AG04450 (cell line): ENCODE results near the gene GARIN5A. TPM values are rescaled to one million over a fixed set of nuclear protein-coding genes. Genes with fewer than 3 reads are reported as not detected.

Source experiments
- CTCF ChIA-PET: fragments of 300-600, 350-600 bp; formaldehyde crosslinking; extraction: SDS; loops from one replicate; lab custom pipeline; 2022; ENCODE audit warnings: antibody characterized with exemption, inconsistent platforms; lab: Charles Lee
- POLR2A ChIA-PET: fragments of 350-600 bp; formaldehyde crosslinking; extraction: SDS; loops from one replicate; lab custom pipeline; 2021; ENCODE audit warnings: antibody characterized with exemption, inconsistent platforms; lab: Yijun Ruan, JAX
- DNase-seq: peaks from one replicate; pipeline ENCODE4 v3.0.0-alpha.2; 2011; ENCODE audit warnings: low read depth, low spot score
- H3K27ac ChIP-seq: one replicate; pipeline ENCODE4 v1.5.1; 2012; ENCODE audit warnings: low read depth, low read length, control low read depth
- H3K27me3 ChIP-seq: one replicate; pipeline ENCODE4 v1.6.0; 2012; ENCODE audit warnings: low read length; ENCODE audit not compliant: control insufficient read depth, insufficient read depth
- H3K4me3 ChIP-seq: 2 replicates; pipeline ENCODE4 v1.5.1; 2011; ENCODE audit warnings: mild to moderate bottlenecking, low read depth, low read length, control low read depth
- H3K9me3 ChIP-seq: 2 replicates; pipeline ENCODE4 v1.5.1; 2012; ENCODE audit warnings: low read length; ENCODE audit not compliant: control insufficient read depth, insufficient read depth
- polyA plus RNA-seq: library from polyadenylated mRNA; depleted of rRNA; stranded (reverse); fragments of >200 nt; gene quantifications from 2 replicates; pipeline ENCODE4 v1.2.3, GENCODE V29; 2011
- TF ChIP-seq, protein P1 (sequence below): IDR thresholded peaks from 2 replicates; pipeline ENCODE4 v1.5.1; 2011; ENCODE audit warnings: low read depth, low read length, control low read depth, inconsistent platforms

GARIN5A gene
- polyA plus RNA-seq, 1 experiment, result 0.32 TPM

DNA sequence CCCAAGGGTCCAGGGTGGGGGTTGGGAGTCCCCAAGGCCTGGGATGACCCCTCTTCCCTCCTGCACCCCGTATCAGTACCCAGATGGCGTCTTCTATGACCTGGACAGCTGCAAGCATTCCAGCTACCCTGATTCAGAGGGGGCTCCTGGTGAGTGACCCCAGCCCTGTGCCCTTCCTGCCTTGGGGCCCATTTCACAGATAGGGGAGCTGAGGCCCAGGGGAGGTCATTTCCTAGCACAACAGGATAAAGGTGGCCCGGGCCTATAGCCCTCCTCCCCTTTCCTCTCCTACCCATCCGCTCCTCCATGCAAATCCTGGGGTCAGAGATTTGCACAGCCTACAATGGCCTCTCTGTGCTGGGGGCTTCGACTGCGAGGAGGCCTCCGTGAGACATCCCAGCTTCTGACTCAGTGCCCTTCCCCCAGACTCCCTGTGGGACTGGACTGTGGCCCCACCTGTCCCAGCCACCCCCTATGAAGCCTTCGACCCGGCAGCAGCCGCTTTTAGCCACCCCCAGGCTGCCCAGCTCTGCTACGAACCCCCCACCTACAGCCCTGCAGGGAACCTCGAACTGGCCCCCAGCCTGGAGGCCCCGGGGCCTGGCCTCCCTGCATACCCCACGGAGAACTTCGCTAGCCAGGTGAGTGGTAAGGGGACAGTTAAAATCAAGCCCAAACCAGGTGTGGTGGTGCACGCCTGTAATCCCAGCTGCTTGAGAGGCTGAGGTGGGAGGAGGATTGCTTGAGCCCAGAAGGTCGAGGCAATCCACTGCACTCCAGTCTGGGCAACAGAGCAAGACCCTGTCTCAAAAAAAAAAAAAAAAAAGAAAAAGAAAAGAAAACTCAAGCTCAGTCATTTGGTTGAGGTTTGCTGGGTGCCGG is 54.0 kb downstream of the GARIN5A start:
- ChIA-PET POLR2A (interaction anchor here (0.6 kb wide), 1 partner anchor 28 kb away, joined by 3 read pairs; no protein-coding TSS in a partner anchor), CTCF (no interaction called here)
- no peak overlapping the region for H3K4me3 ChIP-seq
- peaks cover 3% of the 10 kb centered on the region; the same call in 1 of the 2 replicates for H3K9me3 ChIP-seq
- TF ChIP-seq, protein P1, sequence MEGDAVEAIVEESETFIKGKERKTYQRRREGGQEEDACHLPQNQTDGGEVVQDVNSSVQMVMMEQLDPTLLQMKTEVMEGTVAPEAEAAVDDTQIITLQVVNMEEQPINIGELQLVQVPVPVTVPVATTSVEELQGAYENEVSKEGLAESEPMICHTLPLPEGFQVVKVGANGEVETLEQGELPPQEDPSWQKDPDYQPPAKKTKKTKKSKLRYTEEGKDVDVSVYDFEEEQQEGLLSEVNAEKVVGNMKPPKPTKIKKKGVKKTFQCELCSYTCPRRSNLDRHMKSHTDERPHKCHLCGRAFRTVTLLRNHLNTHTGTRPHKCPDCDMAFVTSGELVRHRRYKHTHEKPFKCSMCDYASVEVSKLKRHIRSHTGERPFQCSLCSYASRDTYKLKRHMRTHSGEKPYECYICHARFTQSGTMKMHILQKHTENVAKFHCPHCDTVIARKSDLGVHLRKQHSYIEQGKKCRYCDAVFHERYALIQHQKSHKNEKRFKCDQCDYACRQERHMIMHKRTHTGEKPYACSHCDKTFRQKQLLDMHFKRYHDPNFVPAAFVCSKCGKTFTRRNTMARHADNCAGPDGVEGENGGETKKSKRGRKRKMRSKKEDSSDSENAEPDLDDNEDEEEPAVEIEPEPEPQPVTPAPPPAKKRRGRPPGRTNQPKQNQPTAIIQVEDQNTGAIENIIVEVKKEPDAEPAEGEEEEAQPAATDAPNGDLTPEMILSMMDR, result no peak
- H3K27ac ChIP-seq, result no peak overlapping the region
- no peak for DNase-seq
- H3K27me3 ChIP-seq, result peaks cover 21% of the 10 kb centered on the region

DNA sequence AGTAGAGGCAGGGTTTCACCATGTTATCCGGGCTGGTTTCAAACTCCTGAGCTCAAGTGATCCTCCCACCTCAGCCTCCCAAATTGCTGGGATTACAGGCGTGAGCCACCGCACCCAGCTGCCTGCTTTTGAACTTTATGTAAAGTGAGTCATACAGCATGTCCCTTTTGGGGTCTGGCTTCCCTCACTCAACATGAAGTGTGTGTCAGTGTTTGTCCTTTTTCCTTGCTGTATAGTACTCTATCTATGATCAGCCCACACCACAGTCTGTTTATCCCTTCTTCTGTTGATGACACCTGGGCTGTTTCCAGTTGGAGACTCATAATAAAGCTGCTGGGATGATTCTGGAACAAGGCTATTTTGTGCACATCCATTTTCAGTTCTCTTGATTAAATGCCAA is 55.8 kb downstream of the GARIN5A start:
- Histone ChIP-seq H3K4me3 (no peak overlapping the region), H3K27me3 (peaks cover 18% of the 10 kb centered on the region), H3K27ac (no peak overlapping the region), H3K9me3 (peaks cover 3% of the 10 kb centered on the region; the same call in 1 of the 2 replicates)
- TF ChIP-seq, protein P1, result no peak
- ChIA-PET CTCF (no interaction called here), POLR2A (no interaction called here)
- DNase-seq, result no peak

DNA sequence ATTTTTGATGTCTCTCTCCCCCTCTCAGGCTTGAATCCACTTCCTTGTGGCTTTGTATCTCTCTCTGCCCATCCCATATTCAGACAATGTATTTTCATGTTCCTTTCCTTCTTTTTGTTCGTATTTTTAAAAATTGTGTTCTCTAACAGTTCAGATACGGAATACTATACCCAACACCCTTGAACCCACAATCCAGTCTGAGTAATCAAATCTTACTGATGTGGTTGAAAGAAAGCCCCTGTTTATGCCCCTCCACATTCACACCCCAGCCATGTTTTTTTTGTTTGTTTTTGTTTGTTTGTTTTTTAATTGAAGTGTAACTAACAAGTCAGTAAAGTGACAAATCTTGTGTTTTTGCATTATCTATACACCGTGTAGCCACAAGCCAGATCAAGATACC is 56.5 kb downstream of the GARIN5A start:
- CTCF ChIA-PET, result interaction anchor here (0.8 kb wide), 1 partner anchor 51 kb away, joined by 3 read pairs; no protein-coding TSS in a partner anchor
- H3K27me3 ChIP-seq, result peaks cover 18% of the 10 kb centered on the region

DNA sequence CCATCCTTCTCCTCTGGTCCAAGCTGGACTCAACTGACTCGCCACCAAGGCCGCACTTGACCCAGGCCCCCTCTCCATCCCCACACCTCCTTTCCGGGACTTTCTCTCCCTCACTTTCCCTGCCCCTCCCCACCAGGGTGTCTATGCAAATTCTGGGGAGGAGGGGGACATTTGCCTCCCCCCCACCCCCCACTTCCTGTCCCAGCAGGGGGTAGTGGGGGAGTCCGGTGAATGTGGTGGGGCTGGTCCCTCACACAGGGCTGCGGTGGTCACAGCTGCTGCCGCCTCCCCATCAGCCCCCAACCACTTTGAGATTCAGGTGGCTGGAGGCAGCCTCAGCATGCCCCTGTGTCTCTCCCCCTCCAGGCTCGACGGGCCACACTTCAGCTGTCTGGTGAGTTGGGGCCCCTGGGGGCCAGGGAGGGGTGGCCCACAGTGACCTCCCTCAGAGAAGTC is 57.0 kb downstream of the GARIN5A start:
- POLR2A ChIA-PET, result no interaction called here
- Histone ChIP-seq H3K9me3 (peaks cover 3% of the 10 kb centered on the region), H3K27me3 (peaks cover 18% of the 10 kb centered on the region), H3K27ac (no peak overlapping the region), H3K4me3 (no peak overlapping the region)
- CTCF ChIA-PET, result interaction anchor here (0.8 kb wide), 1 partner anchor 51 kb away, joined by 3 read pairs; no protein-coding TSS in a partner anchor
- TF ChIP-seq, protein P1, result no peak
- DNase-seq, result no peak

More for the DNA sequence above, 56.5 kb downstream of the GARIN5A start:
- no peak overlapping the region for H3K27ac ChIP-seq
- POLR2A ChIA-PET, result no interaction called here
- H3K9me3 ChIP-seq, result peaks cover 3% of the 10 kb centered on the region; the same call in 1 of the 2 replicates
- DNase-seq, result no peak
- TF ChIP-seq, protein P1, result no peak
- no peak overlapping the region for H3K4me3 ChIP-seq
